SH-SY5Y (cell line): Measurements from ENCODE around the gene C1RL.

Source experiments
- GATA2 ChIP-seq: IDR thresholded peaks from 2 replicates; pipeline ENCODE4 v1.6.1; 2011; ENCODE audit warnings: mild to moderate bottlenecking, low read depth, low read length
- GATA3 ChIP-seq: IDR thresholded peaks from 2 replicates; pipeline ENCODE4 v1.6.1; 2011; ENCODE audit warnings: low read depth, mild to moderate bottlenecking, low read length, moderate library complexity

DNA sequence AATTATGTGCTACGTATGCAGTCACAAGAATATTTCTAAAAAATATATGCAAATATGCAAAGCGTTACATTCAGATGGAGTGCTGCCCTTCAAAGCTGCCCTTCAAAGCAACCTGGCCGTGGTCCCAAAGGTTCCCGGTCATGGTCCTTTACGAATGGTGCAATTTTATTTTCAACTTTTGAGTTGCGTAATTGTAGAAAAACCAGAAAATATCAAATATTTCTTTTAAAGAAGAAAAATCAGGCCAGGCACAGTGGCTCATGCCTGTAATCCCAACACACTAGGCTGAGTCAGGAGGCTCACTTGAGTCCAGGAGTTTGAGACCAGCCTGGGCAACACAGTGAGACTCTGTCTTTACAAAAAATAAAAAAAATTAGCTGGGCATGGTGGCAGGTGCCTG lies 42.5 kb upstream of the C1RL start:
- TF ChIP-seq GATA3 (no peak), GATA2 (no peak)
